ENCODE measurements around the gene RBBP7.

Gene RBBP7

GRCh38 chrX:16870095-16870861, at the start of gene RBBP7:
TSS of gene RBBP7 (minus strand) at chrX:16870362. CDS start at chrX:16870053, 309 bp downstream.
- DNase-seq = peak; percentile 86 to 88

GRCh38 chrX:16918979-16919378, 48.8 kb upstream of the RBBP7 start:
- DNase-seq = no peak

GRCh38 chrX:16917120-16917519, 47.0 kb upstream of the RBBP7 start:
- no peak for DNase-seq

GRCh38 chrX:16916561-16916960, 46.4 kb upstream of the RBBP7 start:
- DNase-seq = no peak

GRCh38 chrX:16914058-16914457, 43.9 kb upstream of the RBBP7 start:
- no peak for DNase-seq

- DNase-seq = no peak
These were observed 40.2 kb upstream of the RBBP7 start for GRCh38 chrX:16910376-16910775.

- DNase-seq = no peak
These were observed 33.3 kb upstream of the RBBP7 start for GRCh38 chrX:16903274-16904022.

GRCh38 chrX:16897445-16897844, 27.3 kb upstream of the RBBP7 start:
- no peak for DNase-seq

GRCh38 chrX:16892504-16893362, 22.6 kb upstream of the RBBP7 start:
- peak in 1 of 2 experiments; percentile 40 for DNase-seq

GRCh38 chrX:16885628-16886027, 15.5 kb upstream of the RBBP7 start:
- DNase-seq = no peak

- no peak for DNase-seq
These were observed 13.3 kb upstream of the RBBP7 start for GRCh38 chrX:16883487-16883804.

- DNase-seq = peak; percentile 54 to 56
These were observed 12.7 kb upstream of the RBBP7 start for GRCh38 chrX:16882702-16883486.

- no peak for DNase-seq
These were observed 12.0 kb upstream of the RBBP7 start for GRCh38 chrX:16882169-16882568.

- no peak for DNase-seq
These were observed 6.5 kb upstream of the RBBP7 start for GRCh38 chrX:16876696-16877095.

- no peak for DNase-seq
These were observed 4.4 kb upstream of the RBBP7 start for GRCh38 chrX:16874458-16875095.

- no peak for DNase-seq
These were observed 2.9 kb upstream of the RBBP7 start for GRCh38 chrX:16873106-16873505.

- DNase-seq = no peak
These were observed 977 bp upstream of the RBBP7 start for GRCh38 chrX:16870862-16871815.

- DNase-seq = peak; percentile 24 to 45
These were observed 618 bp downstream of the RBBP7 start for GRCh38 chrX:16869393-16870094.

GRCh38 chrX:16868920-16869319, 1.2 kb downstream of the RBBP7 start:
- DNase-seq = no peak

- no peak for DNase-seq
These were observed 2.2 kb downstream of the RBBP7 start for GRCh38 chrX:16867947-16868346.

All from stimulated activated CD4-positive, alpha-beta T cell treated with anti-CD3 and anti-CD28 coated beads, Interleukin-4, amount 100 ng/mL, for 4 hours (primary cell).